Measurements from ENCODE around the gene NWD2. TPM values are rescaled to one million over a fixed set of nuclear protein-coding genes. Genes with fewer than 3 reads are reported as not detected.

NWD2 gene
- polyA plus RNA-seq, 2 of the 4 experiments (the other 2 are of a cell fraction): not detected

- Histone ChIP-seq H3K4me3 (no peak overlapping the region), H3K27ac (no peak overlapping the region), H3K4me2 (no peak overlapping the region), H3K9me3 (no peaks in the 10 kb centered on the region), H3K4me1 (no peaks in the 10 kb centered on the region)
- 0% methylated on average over 1 of the region's 1 CpG for WGBS (ENCODE audit: missing lambda C conversion rate)
- ATAC-seq: no peak
- FAIRE-seq: no peak
- CTCF ChIA-PET: no interaction called here
- no peak for DNase-seq (ENCODE audit: low read depth in 1 of 2, low spot score in 1 of 2)
- POLR2A ChIA-PET: no interaction called here
- TF ChIP-seq EHF (CRISPR knock-in tag; IDR thresholded peaks at IDR 0.05): no peak
- TF ChIP-seq POLR2AphosphoS2 (conservative IDR thresholded peaks at IDR 0.05; ENCODE audit: low read length): no peak
- TF ChIP-seq ATOH8 (CRISPR knock-in tag; IDR thresholded peaks at IDR 0.05; ENCODE audit: low read depth): no peak
- TF ChIP-seq TFCP2L1 (CRISPR knock-in tag; IDR thresholded peaks at IDR 0.05): no peak
- no peak for TF ChIP-seq HOXB13 (CRISPR knock-in tag; IDR thresholded peaks at IDR 0.05; ENCODE audit: low read depth)
- TF ChIP-seq ZSCAN20 (CRISPR knock-in tag; IDR thresholded peaks at IDR 0.05): no peak
- TF ChIP-seq RARB (CRISPR knock-in tag; IDR thresholded peaks at IDR 0.05): no peak
- no peak for TF ChIP-seq ELK1 (IDR thresholded peaks at IDR 0.05; ENCODE audit: low read depth, low read length)
- no peak for TF ChIP-seq HEYL (CRISPR knock-in tag; IDR thresholded peaks at IDR 0.05)
- TF ChIP-seq ZC3H11A (IDR thresholded peaks at IDR 0.05): no peak
- no peak for TF ChIP-seq NFE2L2 (conservative IDR thresholded peaks at IDR 0.05; ENCODE audit: low read length)
- no peak for TF ChIP-seq NPAS2 (CRISPR knock-in tag; IDR thresholded peaks at IDR 0.05; ENCODE audit: borderline replicate concordance)
- no peak for TF ChIP-seq CHD2 (IDR thresholded peaks at IDR 0.05; ENCODE audit: low read length, partially characterized antibody)
- no peak for TF ChIP-seq JUN (IDR thresholded peaks at IDR 0.05)
- no peak for TF ChIP-seq RFX5 (IDR thresholded peaks at IDR 0.05)
- no peak for TF ChIP-seq CEBPB (IDR thresholded peaks at IDR 0.05)
Measured at GRCh38 chr4:37258221-37258620, 13.7 kb downstream of the NWD2 start.

GRCh38 chr4:37268319-37268718 is 23.8 kb downstream of the NWD2 start:
- no peak overlapping the region for H3K4me2 ChIP-seq
- FAIRE-seq: no peak
- CTCF ChIA-PET: no interaction called here

More at GRCh38 chr4:37268319-37268718, 23.8 kb downstream of the NWD2 start:
- ATAC-seq: no peak
- H3K9me3 ChIP-seq: no peaks in the 10 kb centered on the region
- no peak overlapping the region for H3K4me3 ChIP-seq
- TF ChIP-seq REST (IDR thresholded peaks at IDR 0.05) (peak; percentile 68; the same call in 1 of the 2 replicates), HDAC2 (IDR thresholded peaks at IDR 0.05) (no peak), RAD21 (conservative IDR thresholded peaks at IDR 0.05 in 1 of 2, IDR thresholded peaks at IDR 0.05 in 1 of 2) (no peak), CTCF (IDR thresholded peaks at IDR 0.05) (no peak)
- no peak for DNase-seq (ENCODE audit: low read depth in 1 of 2, low spot score in 1 of 2)
- H3K4me1 ChIP-seq: no peaks in the 10 kb centered on the region
- POLR2A ChIA-PET: no interaction called here
- 5% methylated on average over 3 of the region's 3 CpGs for WGBS (ENCODE audit: missing lambda C conversion rate)
- no peak overlapping the region for H3K27ac ChIP-seq

Measured in A549 (cell line).